Fibroblast of villous mesenchyme (primary cell): ENCODE measurements around the gene DLG3. TPM values are rescaled to one million over a fixed set of nuclear protein-coding genes. Genes with fewer than 3 reads are reported as not detected.

Source experiments
- DNase-seq: peaks from one replicate; pipeline ENCODE4 v3.0.0-alpha.2; 2010; ENCODE audit warnings: low read depth
- H3K4me3 ChIP-seq: 2 replicates; pipeline ENCODE4 v1.5.1; 2011; ENCODE audit warnings: low read depth, mild to moderate bottlenecking, low read length
- total RNA-seq: library from RNA; depleted of rRNA; stranded (reverse); fragments of >200 nt; gene quantifications from 2 replicates; pipeline ENCODE4 v1.2.3, GENCODE V29; 2012
- TF ChIP-seq, protein P1 (sequence below): IDR thresholded peaks from 2 replicates; pipeline ENCODE4 v1.5.1; 2012; ENCODE audit warnings: low read depth, mild to moderate bottlenecking, low read length; ENCODE audit not compliant: insufficient read depth

DLG3 gene
- total RNA-seq, 1 donor, result 11.7 TPM

DNA sequence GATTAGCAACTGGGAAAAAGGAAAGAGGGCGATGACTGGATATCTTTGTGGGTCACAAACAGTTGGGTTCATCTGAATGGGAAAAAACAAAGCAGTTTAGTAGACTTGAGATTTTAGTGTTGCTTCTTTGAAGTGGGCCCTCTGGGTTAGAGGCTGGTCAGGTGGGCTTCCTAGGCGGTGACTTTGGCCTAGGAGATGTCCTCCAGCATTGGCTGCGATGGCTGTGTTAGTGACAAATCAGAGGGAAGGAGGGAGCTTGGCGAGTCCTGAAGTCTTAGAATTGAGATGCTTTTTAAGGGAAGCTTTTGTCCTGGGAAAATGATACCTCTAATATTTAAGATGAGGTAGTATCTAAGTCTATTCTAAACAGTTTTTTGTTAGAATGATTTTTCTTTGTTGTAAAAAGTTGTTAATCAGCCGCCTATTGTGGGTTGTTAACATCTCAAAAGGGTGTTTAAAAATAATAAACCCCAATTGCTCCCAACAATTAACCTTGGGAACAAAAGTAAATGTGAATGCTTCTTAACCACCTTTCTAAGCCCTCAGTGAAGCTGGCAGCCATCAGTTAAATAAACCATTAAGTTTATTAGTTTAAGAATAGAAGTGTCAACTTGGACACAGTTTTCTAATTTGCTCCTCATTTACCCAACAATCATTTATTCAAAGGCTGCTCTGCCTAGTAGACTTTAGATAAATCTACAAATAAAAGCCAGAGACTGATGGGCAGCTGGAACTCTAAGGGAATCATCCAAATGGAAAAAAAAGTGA, 31.7 kb downstream of the DLG3 start:
- TF ChIP-seq, protein P1, sequence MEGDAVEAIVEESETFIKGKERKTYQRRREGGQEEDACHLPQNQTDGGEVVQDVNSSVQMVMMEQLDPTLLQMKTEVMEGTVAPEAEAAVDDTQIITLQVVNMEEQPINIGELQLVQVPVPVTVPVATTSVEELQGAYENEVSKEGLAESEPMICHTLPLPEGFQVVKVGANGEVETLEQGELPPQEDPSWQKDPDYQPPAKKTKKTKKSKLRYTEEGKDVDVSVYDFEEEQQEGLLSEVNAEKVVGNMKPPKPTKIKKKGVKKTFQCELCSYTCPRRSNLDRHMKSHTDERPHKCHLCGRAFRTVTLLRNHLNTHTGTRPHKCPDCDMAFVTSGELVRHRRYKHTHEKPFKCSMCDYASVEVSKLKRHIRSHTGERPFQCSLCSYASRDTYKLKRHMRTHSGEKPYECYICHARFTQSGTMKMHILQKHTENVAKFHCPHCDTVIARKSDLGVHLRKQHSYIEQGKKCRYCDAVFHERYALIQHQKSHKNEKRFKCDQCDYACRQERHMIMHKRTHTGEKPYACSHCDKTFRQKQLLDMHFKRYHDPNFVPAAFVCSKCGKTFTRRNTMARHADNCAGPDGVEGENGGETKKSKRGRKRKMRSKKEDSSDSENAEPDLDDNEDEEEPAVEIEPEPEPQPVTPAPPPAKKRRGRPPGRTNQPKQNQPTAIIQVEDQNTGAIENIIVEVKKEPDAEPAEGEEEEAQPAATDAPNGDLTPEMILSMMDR, result no peak
- DNase-seq, result no peak
- no peak overlapping the region for H3K4me3 ChIP-seq

DNA sequence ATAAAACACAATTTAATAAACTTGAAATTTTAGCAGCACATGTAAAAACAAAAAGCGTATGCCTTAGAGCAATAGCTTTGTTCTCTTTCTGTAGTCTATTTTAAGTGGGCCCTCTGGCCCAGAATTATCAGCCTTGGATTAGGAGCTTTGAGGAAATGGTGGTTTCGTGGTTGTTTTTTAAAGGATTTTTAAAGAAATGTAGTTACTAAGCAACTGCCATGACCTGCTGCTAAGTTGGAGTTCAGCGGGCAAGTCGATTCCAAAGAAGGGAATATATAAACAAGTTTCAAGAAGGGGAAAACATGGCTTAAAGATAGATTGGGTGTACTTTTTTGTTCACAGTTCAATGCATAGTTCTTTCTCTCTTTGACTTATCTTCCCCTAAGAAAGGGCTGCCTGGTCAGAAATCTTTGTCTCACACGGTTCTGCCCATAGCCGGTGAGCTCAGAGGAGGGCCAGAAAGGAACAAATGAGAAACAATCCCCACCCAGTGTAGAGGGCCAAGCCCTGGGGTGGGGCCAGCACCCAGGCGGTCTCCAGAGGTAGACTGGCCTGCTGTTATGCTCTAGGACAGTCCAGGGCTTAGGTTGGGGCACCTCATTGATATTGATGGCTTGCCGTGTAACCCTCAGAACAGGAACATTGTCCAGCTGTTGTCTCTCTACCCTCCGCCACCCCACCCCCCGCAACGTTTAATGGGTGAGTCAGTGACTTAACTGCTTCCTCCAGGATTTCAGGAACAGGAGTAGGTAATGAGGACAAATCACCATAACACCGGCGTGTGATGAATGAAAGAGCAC, 32.5 kb downstream of the DLG3 start:
- TF ChIP-seq, protein P1, result no peak
- DNase-seq, result peak; percentile 83
- H3K4me3 ChIP-seq, result no peak overlapping the region

DNA sequence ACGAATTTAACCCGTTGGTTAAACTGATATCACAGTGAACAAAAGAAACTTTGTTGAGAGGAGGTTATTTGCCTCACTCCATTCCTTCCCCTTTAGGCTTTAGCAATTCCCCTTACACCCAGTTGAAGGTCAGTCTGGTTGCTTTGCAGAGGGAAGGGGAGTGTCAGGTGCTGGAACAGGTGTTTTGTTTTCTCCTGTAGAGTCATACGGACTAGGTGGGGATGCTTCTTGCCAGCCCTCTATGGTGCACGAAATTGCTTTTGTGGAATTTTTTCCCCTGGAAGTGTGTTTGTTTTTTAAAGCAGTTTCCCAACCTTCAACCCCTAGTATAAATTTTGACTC, 33.1 kb downstream of the DLG3 start:
- no peak for DNase-seq
- H3K4me3 ChIP-seq, result no peak overlapping the region
- TF ChIP-seq, protein P1, result no peak

DNA sequence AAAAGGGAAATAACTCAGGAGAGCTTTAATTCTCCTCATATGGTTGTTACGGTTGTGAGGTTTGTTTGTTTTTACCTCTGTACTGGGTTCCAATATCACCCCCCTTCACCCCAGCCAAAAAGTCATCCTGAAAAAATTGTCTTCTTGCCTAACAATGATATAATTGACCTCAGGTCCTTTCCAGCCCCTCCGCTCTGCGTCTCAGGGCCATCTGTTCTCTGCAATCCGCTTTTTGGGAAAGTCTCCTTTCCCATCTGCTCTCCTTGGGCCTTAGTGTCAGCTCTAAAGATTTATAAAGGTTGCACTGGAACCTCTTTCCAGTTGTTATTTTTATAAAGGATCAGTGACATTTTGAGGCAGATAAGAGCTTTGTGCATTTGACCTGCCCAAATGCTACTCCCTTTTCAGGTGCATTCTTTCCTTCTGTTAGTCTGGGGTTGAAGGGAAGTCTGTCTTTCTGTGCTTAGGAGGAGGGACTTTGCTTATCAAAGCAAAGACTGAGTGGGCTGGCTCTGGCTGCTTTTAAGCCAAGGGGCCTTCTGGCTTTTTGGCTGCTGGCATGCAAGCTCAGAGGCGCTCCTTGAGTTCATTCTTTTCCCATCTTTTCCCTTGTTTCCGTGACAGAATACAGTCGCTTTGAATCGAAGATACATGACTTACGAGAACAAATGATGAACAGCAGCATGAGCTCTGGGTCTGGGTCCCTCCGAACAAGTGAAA, 34.1 kb downstream of the DLG3 start:
- TF ChIP-seq, protein P1, result no peak
- peak; percentile 51 for DNase-seq
- peak overlapping the region; percentile 19 for H3K4me3 ChIP-seq

DNA sequence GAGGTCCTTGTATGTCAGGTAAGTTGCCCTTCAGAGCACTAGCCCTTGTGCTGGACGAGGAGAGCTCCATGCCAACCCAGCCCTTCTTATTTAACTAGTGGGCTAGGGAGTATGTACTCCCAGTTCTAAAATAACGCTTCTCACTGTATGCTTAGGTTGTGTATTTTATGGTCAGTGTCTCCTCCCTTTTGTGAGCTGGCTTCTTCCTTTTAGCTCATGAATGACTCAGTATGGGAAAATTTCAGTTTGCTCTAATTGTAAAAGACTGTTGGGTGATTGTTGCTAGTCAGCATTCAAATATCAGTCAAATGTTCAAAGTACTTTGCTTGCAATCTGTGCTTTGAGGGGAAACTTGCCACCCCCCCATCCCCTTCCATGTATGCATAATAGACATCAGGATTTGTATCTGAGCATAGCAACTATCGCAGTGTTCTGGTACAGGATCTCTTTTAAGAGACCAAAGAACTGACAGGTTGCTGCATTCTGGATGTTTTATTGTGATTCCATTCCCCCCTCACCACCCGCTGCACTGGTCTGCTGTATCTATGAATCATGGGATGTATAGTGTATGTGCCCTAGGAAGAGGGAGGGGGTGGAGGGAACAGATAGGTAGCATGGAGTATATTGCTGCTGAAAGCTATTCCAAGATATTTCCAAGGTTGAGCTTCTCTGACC, 34.7 kb downstream of the DLG3 start:
- TF ChIP-seq, protein P1, result no peak
- peak; percentile 83 for DNase-seq
- peak overlapping the region; percentile 19 for H3K4me3 ChIP-seq

DNA sequence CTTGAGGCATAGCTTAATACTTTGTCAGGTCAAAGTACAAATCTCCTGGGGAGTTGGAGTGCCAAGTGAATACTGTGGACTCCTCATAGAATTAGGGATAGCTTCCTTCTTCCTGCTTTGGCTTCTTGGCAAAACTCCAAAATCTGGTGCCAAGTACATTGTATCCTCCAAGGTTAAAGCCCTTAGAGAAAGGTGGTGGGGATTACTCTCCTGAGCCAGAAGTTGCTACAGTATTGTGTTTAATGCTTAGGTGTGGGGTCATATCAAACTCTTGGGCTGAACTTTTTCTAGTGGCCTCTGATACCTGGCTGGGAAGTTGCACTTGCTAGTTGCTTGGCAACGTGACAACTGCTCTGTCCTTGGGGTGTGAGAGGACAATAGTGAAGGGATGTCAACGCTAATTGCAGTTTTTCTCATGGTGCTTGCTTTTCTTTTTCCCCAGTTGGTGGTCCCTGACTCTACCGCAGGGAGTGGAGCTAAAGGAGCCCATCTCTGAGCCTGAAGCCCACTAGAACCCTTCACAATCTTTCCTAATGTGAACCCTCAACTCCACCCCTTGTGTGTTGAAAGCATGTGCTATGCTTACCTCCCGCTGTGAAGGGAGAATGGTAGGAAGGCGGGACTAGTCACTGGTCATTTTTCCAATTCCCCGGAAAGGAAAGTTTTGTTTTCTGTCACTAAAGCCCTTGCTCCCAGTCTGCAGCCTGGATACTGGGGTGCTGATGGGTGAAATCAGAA, 35.5 kb downstream of the DLG3 start:
- TF ChIP-seq, protein P1, result no peak
- H3K4me3 ChIP-seq, result peak overlapping the region; percentile 12
- DNase-seq, result peak; percentile 27
